K562 (cell line): Measurements from ENCODE around the gene CIAO1. TPM values are rescaled to one million over a fixed set of nuclear protein-coding genes. Genes with fewer than 3 reads are reported as not detected.

Experiments used
- ARHGAP35 ChIP-seq: fragments of 450-650 bp; IDR thresholded peaks from 2 replicates; pipeline ENCODE4 v1.6.1; 2018; ENCODE audit not compliant: partially characterized antibody
- ARID2 ChIP-seq: fragments of 450-650 bp; IDR thresholded peaks from 2 replicates; pipeline ENCODE4 v1.6.1; 2017; ENCODE audit warnings: antibody characterized with exemption, mild to moderate bottlenecking
- CREM ChIP-seq: IDR thresholded peaks from 2 replicates; pipeline ENCODE4 v1.6.1; 2014; ENCODE audit warnings: antibody characterized with exemption, low read depth
- CSDE1 ChIP-seq, 2 experiments: fragments of 450-650 bp; IDR thresholded peaks; 2 replicates each; pipeline ENCODE4 v1.6.1; 2016; ENCODE audit warnings: mild to moderate bottlenecking in 1 of 2
- GATA2 ChIP-seq: sonication (generic); formaldehyde crosslinking; IDR thresholded peaks from 2 replicates; pipeline ENCODE4 v1.4.0; 2020; ENCODE audit warnings: mild to moderate bottlenecking, missing genetic modification reagents
- HDAC3 ChIP-seq: fragments of 450-650 bp; IDR thresholded peaks from 2 replicates; pipeline ENCODE4 v1.6.1; 2018; ENCODE audit warnings: borderline replicate concordance, mild to moderate bottlenecking, moderate library complexity; ENCODE audit not compliant: partially characterized antibody
- HSF4 ChIP-seq: fragments of 250-450 bp; sonication (Bioruptor Pico); IDR thresholded peaks from 2 replicates; pipeline ENCODE4 v2.1.2; 2022; ENCODE audit warnings: mild to moderate bottlenecking, moderate library complexity, borderline replicate concordance
- NFIC ChIP-seq: fragments of 450-650 bp; IDR thresholded peaks from 2 replicates; pipeline ENCODE4 v1.6.1; 2017; ENCODE audit warnings: mild to moderate bottlenecking, inconsistent platforms
- NFXL1 ChIP-seq: fragments of 450-650 bp; formaldehyde crosslinking; IDR thresholded peaks from 2 replicates; pipeline ENCODE4 v1.4.0; 2021; ENCODE audit warnings: mild to moderate bottlenecking
- POLR2G ChIP-seq: fragments of 200-400 bp; formaldehyde crosslinking; IDR thresholded peaks from 2 replicates; pipeline ENCODE4 v1.6.1; 2017; ENCODE audit warnings: low read depth, mild to moderate bottlenecking, antibody characterized with exemption, low read length, moderate library complexity
- PURB ChIP-seq: sonication (generic); formaldehyde crosslinking; IDR thresholded peaks from 2 replicates; pipeline ENCODE4 v1.9.0; 2021; ENCODE audit warnings: low read depth, mild to moderate bottlenecking, missing genetic modification reagents
- SIX5 ChIP-seq, 2 experiments: IDR thresholded peaks; 2 replicates each; pipeline ENCODE4 v1.6.1; 2011; ENCODE audit warnings: low read length in 2 of 2, borderline replicate concordance in 1 of 2, low read depth in 1 of 2, mild to moderate bottlenecking in 1 of 2, moderate library complexity in 1 of 2; ENCODE audit not compliant: insufficient read depth in 1 of 2
- SPI1 ChIP-seq: IDR thresholded peaks from 2 replicates; pipeline ENCODE4 v1.6.1; 2011; ENCODE audit warnings: low read depth, low read length, control low read depth, borderline replicate concordance
- TFE3 ChIP-seq: fragments of 450-650 bp; formaldehyde crosslinking; IDR thresholded peaks from 2 replicates; pipeline ENCODE4 v1.4.0; 2020; ENCODE audit warnings: mild to moderate bottlenecking, mixed read lengths
- THRB ChIP-seq: fragments of 450-650 bp; formaldehyde crosslinking; conservative IDR thresholded peaks from 2 replicates; pipeline ENCODE4 v1.4.0; 2022; ENCODE audit warnings: mild to moderate bottlenecking, missing genetic modification characterization
- ZNF133 ChIP-seq: fragments of 250-450 bp; sonication (Bioruptor Pico); IDR thresholded peaks from 2 replicates; pipeline ENCODE4 v1.4.0; 2020; ENCODE audit warnings: mild to moderate bottlenecking
- ZNF24 ChIP-seq: fragments of 450-650 bp; IDR thresholded peaks from 2 replicates; pipeline ENCODE4 v1.6.1; 2016
- ZNF311 ChIP-seq: fragments of 250-450 bp; sonication (Bioruptor Pico); IDR thresholded peaks from 2 replicates; pipeline ENCODE4 v1.4.0; 2020; ENCODE audit warnings: mild to moderate bottlenecking, moderate library complexity
- ZNF707 ChIP-seq: fragments of 250-450 bp; sonication (Bioruptor Pico); conservative IDR thresholded peaks from 2 replicates; pipeline ENCODE4 v1.8.0; 2022; ENCODE audit warnings: inconsistent platforms, mild to moderate bottlenecking, moderate library complexity
- polyA plus RNA-seq, 8 experiments: library from polyadenylated mRNA; depleted of rRNA in 4 of 8; stranded (reverse) in 5 of 8; unstranded in 3 of 8; fragments of >200 nt; fragmentation: Nextera tagmentation in 2 of 8; fragmentation: Illumina TruSeq in 1 of 8; extraction: Ambion mirVana in 2 of 8; extraction: Trizol in 1 of 8; gene quantifications; 2 replicates each; pipeline versions ENCODE4 v1.2.1 to v1.2.3, GENCODE V29; 2011 to 2014; ENCODE audit warnings: inconsistent platforms in 1 of 8, missing spikeins in 1 of 8
- total RNA-seq, 7 experiments: library from RNA; depleted of rRNA in 6 of 7; stranded (reverse); fragments of >200 nt in 6 of 7; fragmentation: Illumina TruSeq in 2 of 7; extraction: Trizol in 2 of 7; gene quantifications; 2 replicates each; pipeline versions ENCODE4 v1.2.1 to v1.2.3, GENCODE V29; 2011 to 2021; ENCODE audit warnings: low replicate concordance in 1 of 7
- TF ChIP-seq, protein P1 (sequence below): sonication (generic); formaldehyde crosslinking; IDR thresholded peaks from 2 replicates; pipeline ENCODE4 v1.8.0; 2022; ENCODE audit warnings: missing genetic modification reagents, mild to moderate bottlenecking, borderline replicate concordance
- TF ChIP-seq, protein P2 (sequence below): fragments of 250-450 bp; sonication (Bioruptor Pico); IDR thresholded peaks from 2 replicates; pipeline ENCODE4 v1.4.0; 2020; ENCODE audit warnings: mild to moderate bottlenecking, moderate library complexity, borderline replicate concordance

The CIAO1 gene
- total and polyA plus RNA-seq, 9 of the 15 experiments (the other 6 are each of a cell fraction or from before 2014, with no cell fraction given): 11.4 to 156 (median 92.8) TPM

DNA sequence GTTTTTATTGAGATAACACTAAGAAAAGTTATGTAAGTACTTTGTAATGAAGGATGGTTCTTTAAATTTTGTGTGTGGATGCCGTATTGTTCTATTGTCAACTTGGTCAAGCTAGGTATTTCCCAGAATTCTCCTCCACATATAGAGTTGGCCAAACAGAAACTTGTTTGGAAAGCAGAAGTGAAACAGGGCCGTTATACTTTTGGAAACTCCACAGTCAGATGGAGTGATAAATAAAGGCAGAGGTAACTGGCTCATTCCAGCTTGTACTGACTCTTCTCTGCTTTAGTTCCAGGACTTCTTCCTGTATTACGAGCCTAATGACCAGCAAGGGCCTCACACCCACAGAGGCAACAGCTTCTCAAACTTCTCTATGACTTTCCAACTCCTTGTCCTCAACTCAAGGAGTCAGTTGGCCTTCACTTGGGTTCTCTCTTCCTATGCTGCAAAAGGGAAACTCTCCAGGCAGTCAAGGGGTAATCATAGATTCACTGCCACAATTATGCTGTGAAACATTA is 41.0 kb upstream of the CIAO1 start (continued):
- no peak for TF ChIP-seq TFE3 (CRISPR knock-in tag)
- peak; percentile 94 for TF ChIP-seq GATA2 (CRISPR knock-in tag)
- no peak for TF ChIP-seq CSDE1 (IDR thresholded peaks at IDR 0.05)
- no peak for TF ChIP-seq ZNF24
- peak; percentile 72; the same call in 1 of the 2 replicates for TF ChIP-seq ZNF311 (CRISPR knock-in tag)
- no peak for TF ChIP-seq NFIC
- TF ChIP-seq, protein P1, sequence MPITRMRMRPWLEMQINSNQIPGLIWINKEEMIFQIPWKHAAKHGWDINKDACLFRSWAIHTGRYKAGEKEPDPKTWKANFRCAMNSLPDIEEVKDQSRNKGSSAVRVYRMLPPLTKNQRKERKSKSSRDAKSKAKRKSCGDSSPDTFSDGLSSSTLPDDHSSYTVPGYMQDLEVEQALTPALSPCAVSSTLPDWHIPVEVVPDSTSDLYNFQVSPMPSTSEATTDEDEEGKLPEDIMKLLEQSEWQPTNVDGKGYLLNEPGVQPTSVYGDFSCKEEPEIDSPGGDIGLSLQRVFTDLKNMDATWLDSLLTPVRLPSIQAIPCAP (CRISPR knock-in tag): no peak
- 0 out of 2 replicates have a peak, but pooled peaks have one; percentile 45 for TF ChIP-seq THRB
- 0 out of 2 replicates have a peak, but pooled peaks have one; percentile 24 for TF ChIP-seq CREM
- TF ChIP-seq HDAC3: no peak
- peak; percentile 95 for TF ChIP-seq SPI1
- TF ChIP-seq, protein P2, sequence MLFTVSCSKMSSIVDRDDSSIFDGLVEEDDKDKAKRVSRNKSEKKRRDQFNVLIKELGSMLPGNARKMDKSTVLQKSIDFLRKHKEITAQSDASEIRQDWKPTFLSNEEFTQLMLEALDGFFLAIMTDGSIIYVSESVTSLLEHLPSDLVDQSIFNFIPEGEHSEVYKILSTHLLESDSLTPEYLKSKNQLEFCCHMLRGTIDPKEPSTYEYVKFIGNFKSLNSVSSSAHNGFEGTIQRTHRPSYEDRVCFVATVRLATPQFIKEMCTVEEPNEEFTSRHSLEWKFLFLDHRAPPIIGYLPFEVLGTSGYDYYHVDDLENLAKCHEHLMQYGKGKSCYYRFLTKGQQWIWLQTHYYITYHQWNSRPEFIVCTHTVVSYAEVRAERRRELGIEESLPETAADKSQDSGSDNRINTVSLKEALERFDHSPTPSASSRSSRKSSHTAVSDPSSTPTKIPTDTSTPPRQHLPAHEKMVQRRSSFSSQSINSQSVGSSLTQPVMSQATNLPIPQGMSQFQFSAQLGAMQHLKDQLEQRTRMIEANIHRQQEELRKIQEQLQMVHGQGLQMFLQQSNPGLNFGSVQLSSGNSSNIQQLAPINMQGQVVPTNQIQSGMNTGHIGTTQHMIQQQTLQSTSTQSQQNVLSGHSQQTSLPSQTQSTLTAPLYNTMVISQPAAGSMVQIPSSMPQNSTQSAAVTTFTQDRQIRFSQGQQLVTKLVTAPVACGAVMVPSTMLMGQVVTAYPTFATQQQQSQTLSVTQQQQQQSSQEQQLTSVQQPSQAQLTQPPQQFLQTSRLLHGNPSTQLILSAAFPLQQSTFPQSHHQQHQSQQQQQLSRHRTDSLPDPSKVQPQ (CRISPR knock-in tag): no peak
- no peak for TF ChIP-seq ZNF133 (CRISPR knock-in tag)
- TF ChIP-seq ARID2: no peak
- no peak for TF ChIP-seq POLR2G
- TF ChIP-seq NFXL1 (CRISPR knock-in tag): peak; percentile 68; the same call in 1 of the 2 replicates
- no peak for TF ChIP-seq ARHGAP35
- TF ChIP-seq ZNF707: peak; percentile 50; the same call in 1 of the 2 replicates
- no peak for TF ChIP-seq HSF4 (CRISPR knock-in tag)
- TF ChIP-seq PURB (CRISPR knock-in tag): no peak
- TF ChIP-seq SIX5 (IDR thresholded peaks at IDR 0.05; ENCODE audit: borderline replicate concordance in 1 of 2, insufficient read depth in 1 of 2, low read depth in 1 of 2, low read length in 2 of 2): no peak
